Hematopoietic multipotent progenitor cell treated with erythropoietin and hydrocortisone succinate and interleukin-3 and kit ligand, for 6 days (in vitro differentiated cells): ENCODE results near the gene FAM111A.

Source experiments
- DNase-seq: peaks from one replicate; pipeline ENCODE4 v3.0.0-alpha.2; 2015

Gene FAM111A

DNA sequence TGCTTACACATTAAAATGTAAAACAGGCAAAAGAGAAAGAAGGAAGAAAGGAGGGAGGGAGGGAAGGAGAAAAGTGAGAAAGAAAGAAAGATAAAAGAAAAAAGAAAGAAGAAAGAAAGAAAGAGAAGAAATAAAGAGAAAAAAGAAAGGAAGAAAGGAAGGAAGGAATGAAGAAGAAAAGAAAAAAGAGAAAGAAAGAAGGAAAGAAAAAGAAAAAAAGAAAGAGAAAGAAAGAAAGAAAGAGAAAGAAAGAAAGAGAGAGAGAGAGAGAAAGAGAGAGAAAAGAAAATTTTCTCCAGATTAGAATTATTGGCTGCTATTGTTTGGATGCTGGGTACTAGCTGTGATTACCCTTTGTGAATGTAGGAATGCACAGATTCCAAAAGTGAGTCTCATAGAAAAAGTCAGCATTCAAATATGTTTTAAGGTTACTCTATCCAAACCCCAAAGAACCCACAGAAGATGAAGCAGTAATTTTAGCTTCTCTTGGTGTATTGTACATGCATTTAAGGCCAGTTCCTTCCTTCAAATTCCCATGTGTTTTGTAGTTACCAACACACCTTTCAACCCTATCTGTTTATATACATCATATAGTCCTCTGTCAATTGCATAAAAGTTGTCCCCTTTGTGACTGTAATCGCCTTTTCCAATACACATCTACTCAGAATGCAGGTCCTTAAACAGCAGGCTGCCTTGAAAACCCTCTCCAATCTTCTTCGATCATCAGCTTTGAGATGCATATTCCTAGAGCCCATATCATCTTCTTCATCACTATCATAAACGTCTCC lies 789 bp upstream of the FAM111A start:
- peak; percentile 27 for DNase-seq

DNA sequence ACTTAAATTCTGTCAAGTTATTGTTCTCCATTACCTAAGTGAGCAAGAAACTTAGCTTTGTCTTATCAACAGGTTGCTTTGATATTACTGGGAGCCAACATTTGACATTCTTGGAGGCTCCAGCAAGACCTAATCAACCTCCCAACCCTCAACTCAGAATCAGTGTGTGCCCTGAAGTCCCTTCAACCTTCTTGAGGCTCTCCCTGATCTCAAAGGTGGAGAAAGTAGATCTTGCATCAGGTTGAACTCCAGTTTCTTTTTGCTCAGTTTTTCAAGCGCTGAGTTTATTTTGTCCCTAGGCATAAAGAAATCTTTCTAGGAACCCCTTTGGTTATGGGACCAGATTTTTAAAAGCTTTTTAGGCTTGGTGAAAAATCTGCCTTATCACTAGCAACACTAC lies 1.4 kb downstream of the FAM111A start:
- DNase-seq = peak; percentile 13

DNA sequence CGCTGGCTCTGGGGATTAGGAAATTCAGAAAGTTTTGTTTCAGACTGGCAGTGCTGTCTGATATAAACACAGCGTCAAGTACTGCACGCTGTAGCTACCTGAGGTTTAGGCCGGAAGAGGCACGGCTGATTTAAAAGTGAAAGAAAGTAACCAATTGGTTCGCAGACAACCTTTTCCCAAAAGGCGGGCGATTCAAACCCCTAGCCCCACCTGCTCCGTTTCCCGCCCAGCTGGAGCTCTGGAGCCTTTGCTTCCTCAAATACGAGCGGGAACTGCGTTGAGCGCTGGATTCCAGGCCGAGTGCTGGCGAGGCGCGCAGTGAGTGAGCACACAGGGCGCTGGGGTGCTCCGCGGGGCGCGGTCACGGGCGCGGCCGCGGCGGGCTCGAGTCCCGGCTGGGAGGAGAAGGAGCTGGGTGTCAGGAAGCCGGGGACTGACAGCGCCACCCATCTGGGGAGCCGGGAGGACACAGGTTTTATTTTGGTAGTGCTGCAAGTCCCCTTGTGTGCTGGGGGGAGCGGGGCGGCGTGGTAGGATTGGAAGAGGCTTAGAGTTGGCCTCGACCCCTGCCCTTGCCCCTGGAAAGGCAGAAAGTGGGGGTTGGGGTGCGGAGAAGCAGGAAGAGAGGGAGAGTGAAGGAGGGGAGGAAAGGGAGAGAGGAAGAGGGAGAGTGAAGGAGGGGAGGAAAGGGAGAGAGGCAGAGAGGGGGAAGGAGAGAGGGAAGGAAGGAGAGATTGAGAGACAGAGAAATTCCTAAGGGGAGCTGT lies 2.1 kb downstream of the FAM111A start:
- DNase-seq = peak; percentile 96

DNA sequence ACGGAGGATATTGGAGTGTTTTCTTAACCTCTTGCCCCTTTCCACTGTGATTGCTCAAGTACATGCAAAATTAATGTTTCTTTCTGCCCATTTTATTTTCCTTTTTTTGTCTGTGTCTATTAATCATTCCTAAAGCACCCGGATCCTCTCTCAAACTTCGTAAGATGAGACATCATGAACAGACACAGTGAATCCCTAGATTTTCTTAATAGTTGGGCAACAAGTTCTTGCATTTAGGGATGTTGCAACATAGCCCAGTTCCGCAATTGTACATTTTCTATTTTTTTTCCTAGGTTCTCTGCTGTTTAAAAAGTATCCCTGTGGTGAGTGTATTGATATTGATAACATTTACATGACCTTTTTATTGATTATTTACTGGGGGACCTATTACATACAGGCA lies 2.9 kb downstream of the FAM111A start:
- DNase-seq = peak; percentile 62

DNA sequence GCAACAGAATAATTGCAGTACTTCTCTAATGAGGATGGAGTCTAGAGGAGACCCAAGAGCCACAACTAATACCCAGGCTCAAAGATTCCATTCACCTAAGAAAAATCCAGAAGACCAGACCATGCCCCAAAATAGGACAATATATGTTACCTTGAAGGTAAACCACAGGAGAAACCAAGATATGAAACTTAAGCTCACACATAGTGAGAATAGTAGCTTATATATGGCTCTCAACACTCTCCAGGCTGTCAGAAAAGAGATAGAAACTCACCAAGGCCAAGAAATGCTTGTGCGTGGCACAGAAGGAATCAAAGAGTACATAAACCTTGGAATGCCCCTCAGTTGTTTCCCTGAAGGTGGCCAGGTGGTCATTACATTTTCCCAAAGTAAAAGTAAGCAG lies 9.1 kb downstream of the FAM111A start:
- no peak for DNase-seq

DNA sequence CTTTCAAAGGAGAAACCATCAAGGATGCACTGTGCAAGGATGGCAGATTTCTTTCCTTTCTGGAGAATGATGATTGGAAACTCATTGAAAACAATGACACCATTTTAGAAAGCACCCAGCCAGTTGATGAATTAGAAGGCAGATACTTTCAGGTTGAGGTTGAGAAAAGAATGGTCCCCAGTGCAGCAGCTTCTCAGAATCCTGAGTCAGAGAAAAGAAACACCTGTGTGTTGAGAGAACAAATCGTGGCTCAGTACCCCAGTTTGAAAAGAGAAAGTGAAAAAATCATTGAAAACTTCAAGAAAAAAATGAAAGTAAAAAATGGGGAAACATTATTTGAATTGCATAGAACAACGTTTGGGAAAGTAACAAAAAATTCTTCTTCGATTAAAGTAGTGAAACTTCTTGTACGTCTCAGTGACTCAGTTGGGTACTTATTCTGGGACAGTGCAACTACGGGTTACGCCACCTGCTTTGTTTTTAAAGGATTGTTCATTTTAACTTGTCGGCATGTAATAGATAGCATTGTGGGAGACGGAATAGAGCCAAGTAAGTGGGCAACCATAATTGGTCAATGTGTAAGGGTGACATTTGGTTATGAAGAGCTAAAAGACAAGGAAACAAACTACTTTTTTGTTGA lies 9.8 kb downstream of the FAM111A start:
- DNase-seq = no peak

DNA sequence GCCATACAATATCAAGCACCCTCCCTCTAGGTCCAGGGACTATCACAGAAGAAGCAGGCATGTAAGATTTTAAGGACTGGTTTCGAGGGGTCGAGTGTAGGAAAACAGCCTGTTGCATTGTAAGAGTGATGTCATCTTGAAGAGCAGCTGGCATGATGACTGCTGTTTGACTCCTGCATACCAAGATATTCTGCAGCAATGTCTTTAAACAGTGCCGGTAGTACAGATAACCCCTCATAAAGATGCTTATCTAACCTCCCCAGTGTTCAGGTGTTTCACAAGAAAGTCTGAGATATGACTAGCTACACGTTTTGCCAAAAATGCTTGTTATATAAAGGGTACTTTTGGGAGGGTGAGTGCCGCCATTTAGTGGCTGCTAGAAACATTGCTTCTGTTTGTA lies 12.0 kb downstream of the FAM111A start:
- DNase-seq = peak; percentile 23

DNA sequence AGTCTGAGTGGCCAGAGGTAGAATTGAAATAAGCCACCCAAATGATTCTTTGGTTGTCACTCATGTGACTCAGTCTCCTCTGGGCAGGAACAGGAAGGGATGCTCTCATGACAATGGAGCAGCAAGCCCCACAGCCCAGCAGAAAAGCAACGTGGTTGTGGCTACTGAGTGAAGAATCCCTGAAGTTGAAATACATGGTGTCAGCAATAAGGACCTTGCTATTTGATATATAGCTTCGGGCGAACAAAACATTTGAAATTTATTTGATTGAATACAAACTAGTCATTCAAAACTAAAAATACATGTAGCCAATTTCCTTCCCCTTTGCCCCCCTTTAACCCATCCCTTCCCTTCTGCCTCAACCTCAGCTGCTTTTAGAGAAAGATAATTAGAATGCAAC lies 14.8 kb downstream of the FAM111A start:
- no peak for DNase-seq

DNA sequence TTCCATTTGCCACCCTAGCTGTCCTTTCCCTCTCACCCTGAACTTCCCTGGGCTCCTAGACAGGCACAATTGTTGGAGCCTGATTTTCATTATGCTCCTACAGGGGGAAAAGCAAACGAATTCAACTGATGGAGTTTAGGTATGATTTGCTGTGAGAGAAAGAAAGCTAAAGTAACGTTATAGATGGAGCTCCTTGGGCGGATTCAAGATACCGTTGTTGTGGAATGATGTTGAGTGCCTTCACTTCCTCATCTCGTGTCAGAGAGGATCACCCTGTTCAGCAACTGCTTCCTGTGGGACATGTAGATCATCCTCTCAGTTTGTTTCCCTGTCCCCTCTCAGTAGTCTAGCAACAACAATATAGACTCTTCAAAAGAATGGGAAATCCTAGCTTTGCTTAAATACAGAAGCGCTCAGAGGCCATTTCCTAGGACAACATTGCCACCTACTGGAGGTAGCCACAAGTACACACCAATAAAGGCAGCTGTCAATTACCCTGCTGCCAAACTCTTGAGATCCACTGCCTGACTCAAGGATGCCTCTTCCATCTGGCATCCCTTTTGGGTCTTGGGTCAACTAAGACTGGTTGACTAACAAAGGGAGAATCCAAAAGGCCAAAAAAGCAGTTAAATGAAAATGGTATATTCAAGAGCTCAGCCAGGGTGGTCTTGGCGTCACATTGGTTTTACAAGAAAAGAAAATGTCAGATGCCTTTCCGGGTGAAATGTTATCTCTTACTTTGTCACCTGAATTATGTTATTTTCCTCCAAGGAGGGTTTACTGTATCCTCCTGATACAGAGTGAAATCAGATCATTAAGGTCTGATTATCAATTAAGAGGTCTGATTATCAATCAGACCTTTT lies 15.8 kb downstream of the FAM111A start:
- peak; percentile 86 for DNase-seq

DNA sequence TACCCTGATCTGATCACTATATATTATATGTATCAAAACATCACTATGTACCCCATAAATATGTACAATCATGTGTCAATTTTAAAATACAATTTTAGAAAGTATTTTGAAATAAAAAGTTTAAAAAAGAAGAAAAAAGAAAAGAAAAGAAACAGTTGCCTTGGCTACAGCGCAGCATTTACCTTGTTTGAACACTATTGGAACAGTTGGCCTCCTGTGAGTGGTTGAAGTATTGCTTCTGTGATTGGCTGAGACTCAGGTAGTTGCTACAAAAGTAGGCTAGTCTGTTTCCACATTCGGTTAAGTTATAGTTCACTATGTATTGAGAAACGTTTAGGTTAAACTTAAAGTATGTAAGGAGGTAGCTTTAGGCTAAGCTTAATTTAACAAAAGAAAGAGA lies 21.4 kb downstream of the FAM111A start:
- DNase-seq = no peak

DNA sequence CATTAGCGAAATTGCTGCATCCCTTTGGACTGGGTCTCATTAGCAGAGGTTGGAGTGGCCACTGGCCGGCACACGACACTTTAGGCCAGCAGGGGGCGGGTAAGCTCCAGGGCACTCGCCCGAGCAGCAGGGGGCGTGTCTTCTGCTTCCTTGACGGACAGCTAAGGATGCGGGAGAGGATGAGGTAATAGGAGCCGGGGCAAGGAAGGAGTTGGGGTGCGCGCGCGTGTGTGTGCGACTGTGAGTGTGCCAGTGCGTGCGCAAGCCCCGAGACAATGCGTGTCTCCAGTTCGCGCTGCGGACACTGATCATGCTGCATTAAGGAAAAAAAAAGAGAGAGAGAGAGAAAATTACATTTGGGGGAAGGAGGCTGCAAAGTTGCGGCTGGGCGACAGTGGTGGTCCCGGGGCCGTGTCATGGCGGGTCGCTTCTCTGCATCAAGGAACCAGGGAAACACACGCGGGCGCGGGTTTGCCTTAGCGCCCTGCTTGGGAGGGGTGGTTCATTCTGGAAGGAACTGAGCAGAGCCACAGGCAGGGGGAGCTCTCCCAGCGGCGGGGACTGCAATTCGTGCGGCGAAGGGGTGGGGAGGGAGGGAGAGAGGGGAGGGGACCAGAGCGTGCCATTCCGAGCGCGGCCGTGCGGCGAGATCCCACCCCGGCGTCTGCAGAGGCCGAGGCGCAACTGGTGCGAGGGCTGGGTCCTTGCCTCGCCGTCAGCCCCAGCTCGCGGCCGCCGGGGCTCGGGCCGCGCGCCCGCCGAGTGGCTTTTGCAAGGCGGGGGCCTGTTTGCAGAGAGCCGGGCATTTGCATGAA lies 29.1 kb downstream of the FAM111A start, which contains the start of gene DTX4:
Gene DTX4 (plus strand): TSS at position 625 of the 815 bp plus-strand sequence. CDS start 464 bp downstream, outside the sequence.
- peak; percentile 96 for DNase-seq

DNA sequence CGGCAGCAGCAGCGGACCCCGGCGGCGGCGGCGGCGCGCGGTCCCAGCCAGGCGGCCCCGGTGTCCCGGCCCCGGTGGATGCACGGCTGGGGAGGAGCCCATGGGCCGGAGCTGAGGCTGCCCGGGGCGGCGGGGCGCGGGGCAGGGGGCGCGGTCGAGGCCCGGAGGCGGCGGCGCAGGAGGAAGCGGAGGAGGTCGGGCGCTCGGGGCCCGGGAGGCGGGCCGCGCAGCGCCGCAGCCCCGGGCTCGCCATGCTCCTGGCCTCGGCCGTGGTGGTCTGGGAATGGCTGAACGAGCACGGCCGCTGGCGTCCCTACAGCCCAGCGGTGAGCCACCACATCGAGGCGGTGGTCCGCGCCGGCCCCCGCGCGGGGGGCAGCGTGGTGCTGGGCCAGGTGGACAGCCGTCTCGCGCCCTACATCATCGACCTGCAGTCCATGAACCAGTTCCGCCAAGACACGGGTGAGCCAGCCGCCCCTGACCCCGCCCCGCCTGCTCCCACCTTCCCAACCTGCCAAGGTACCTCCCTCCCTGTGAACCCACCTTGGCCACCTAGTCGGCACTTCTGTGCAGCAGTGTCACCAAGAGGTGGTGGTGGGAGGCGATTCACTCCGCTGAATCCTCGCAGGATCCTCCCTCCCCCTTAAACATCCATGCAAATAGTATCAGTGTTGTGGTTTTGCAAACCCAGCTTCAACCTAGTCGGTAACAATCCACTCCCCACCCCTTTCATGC lies 29.9 kb downstream of the FAM111A start:
- peak; percentile 24 for DNase-seq

DNA sequence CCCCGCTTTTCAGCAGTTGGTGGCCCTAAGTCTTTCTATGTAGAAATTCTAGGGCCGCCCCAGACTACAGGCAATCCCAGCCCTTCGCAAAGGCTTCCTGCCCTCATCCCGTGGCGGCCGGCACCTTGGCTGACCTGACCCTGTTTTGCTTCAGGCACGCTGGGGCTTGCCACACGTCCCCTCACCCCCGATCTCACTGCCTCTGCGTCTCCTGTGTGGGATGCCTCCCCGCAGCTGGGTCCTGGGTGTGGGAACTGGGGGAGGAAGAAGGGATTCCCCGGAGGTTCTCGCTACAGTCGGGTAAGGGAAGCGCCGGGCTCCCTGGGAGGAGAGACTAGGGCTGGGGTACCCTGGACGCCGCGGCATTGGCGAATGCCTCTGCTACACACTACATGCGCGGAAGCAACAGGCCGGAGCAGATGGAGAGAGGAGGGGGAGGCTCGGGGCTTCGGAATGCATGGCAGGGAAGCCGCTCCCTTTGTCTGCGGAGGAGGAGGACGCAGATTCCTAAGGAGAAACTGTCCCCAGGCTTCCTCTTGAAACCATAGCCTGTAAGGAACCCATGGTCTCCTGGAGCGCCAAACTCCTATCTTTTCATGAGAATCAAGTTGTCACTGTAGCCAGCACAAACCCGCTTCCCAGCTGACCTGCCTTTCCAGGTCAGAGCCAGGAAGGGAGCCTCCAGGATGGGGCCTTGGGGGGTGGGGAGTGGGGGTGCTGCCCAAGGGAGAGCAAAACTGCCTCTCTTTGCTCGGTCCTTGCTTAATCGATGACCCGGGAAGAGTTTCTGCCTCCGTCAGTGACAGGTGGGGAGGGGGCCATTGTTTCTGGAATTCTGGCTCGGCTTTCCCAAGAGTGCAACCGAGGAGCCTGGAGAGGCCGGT lies 30.7 kb downstream of the FAM111A start:
- DNase-seq = no peak

DNA sequence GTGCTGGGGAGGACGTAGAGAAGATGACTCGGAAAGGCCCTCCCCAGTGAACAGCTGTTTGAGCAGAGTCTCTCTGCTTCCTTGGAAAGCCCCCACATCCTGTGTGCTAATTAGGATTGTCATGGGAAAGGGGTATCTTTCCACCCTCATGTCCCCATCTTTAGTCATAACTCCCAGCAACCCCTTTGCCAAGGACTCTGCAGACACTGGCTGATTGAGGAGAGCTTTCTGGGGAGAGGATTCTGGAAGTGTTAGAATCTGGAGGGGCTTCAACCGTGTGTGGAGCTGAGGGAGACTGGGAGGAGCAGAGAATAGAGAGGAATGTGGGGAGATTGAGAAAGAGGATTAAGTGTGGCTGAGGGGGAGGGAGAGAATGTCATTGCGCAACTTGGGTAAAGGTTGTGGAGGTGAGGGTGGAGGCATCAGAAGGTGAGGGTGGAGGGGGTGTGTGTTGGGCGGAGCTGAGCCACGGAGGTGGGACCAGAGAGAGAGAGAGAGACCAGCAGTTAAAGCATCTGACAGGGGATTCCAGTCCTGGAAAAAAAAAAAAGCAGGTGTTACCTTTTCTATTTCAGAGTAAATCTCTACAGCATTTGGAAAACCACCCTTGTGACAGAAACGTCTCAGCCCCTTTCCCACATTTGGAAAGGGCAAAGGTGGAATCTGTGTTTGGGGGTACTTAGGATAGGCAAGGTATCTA lies 31.5 kb downstream of the FAM111A start:
- no peak for DNase-seq

DNA sequence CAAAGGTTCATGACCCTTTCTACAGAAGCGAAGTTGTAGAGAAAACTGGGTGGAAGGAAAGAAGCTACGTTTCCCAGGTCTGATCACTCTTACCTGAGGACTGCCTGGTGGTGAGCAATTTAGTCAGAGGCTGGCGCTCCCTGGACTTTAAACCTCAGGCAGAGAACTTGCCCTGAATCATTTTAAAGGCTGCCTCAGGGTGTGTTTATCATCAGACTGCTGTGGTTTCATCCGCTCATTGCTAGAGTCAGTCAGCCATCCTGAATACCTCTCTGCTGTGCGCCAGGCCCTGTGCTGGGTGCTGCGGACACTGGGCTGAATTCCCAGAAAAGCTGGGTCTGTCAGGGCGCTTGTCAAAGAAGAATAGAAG lies 32.0 kb downstream of the FAM111A start:
- DNase-seq = peak; percentile 14

DNA sequence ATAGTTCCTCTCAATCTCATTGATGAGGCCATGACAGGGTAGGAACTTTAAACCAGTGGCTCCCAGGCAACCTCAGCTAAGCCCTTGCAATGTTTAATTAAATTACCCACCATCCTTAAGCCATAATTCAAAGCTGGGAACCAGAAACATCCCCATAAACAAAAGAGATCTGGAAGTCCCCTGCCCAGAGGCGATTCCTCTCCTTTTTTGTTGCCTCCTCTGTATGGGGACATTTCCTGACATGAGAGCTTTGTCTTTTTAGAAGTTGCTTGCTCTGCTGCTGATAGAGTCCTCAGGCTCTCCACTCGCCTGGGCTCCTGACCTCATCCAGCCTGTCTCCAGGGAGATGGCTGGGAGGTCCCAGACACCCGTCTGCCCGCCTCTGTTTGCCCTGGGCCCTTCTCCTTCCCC lies 32.4 kb downstream of the FAM111A start:
- DNase-seq = no peak

DNA sequence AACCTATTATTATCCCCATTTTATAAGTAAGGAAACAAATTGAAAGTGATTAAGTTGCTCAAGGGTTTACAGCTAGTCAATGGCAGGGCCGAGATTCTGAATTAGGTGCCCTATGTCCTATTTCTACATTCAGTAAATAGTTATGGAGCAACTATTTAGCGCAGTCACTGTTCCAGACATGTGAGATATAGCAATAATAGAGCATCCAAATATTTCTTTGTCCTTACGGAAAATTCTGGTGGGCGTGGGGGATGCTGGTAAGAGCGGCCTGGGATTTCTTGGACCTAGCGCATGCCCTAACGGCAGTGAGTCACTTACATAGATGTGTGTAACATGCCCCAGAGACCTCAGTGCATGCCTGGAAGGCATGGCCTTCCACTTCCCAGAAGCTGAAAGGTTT lies 33.7 kb downstream of the FAM111A start:
- no peak for DNase-seq

DNA sequence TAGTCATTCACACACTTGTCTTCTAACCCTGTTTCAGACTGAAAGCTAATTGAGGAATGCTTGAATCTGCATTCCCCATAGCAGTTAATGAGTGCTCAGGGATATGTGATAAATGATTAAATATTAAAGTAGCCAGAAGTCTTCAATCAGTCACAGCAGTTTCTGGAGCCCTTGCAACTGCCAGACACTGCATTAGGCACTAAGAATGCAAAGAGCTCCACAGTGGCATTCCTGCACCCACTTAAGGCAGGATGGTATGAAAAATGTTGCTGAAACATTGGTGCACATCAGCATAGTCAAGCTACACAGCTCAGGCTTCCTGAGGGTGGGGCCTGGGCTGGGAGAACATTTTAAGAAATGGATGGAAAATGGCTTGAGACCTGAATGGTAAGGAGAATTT lies 35.7 kb downstream of the FAM111A start:
- no peak for DNase-seq

DNA sequence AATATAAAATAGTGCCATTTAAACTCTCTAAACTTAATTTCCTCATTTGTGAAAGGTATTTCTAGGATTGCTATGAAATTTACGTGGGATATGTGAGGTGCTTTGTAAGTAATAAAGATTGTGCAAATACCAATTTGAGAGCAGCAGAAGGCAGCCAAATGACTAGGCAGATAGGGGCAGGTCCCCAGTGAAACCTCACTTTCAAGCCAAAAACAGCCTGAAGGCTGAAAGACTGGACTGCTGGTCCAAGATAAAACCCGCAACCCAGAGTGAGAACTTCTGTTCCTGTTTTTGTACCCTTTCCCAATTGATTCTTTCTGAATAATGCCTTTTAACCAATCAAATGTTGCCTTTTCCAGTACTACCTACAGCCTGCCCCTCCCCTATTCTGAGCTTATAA lies 36.5 kb downstream of the FAM111A start:
- no peak for DNase-seq
